HAP-1 (cell line): ENCODE measurements around the gene MBD2.

Experiments used
- DNase-seq, 2 experiments: peaks; one replicate each; pipeline ENCODE4 v3.0.0-alpha.2; 2016 to 2020; ENCODE audit warnings: low spot score in 2 of 2
- H3K27me3 ChIP-seq: fragments of 250-450 bp; sonication (Bioruptor Pico); 2 replicates; pipeline ENCODE4 v1.5.1; 2020; ENCODE audit warnings: low read depth, mild to moderate bottlenecking, moderate library complexity
- H3K36me3 ChIP-seq: fragments of 250-450 bp; sonication (Bioruptor Pico); replicated peaks from 2 replicates; pipeline ENCODE4 v1.5.1; 2020; ENCODE audit warnings: mild to moderate bottlenecking
- H3K4me1 ChIP-seq: fragments of 250-450 bp; sonication (Bioruptor Pico); 2 replicates; pipeline ENCODE4 v1.5.1; 2020; ENCODE audit warnings: mild to moderate bottlenecking
- H3K4me3 ChIP-seq: fragments of 250-450 bp; sonication (Bioruptor Pico); 2 replicates; pipeline ENCODE4 v1.5.1; 2020; ENCODE audit warnings: mild to moderate bottlenecking, moderate library complexity
- H3K9me3 ChIP-seq: fragments of 250-450 bp; sonication (Bioruptor Pico); 2 replicates; pipeline ENCODE4 v1.5.1; 2020; ENCODE audit warnings: mild to moderate bottlenecking, moderate library complexity
- in situ Hi-C: fragments of 300-500 bp; cut with MboI; formaldehyde crosslinking; loops from 3 replicates; pipeline ENCODE4 v1.14.3; 2020; ENCODE audit warnings: low sequenced_read_pairs, inconsistent platforms, mixed read lengths

Gene MBD2

DNA sequence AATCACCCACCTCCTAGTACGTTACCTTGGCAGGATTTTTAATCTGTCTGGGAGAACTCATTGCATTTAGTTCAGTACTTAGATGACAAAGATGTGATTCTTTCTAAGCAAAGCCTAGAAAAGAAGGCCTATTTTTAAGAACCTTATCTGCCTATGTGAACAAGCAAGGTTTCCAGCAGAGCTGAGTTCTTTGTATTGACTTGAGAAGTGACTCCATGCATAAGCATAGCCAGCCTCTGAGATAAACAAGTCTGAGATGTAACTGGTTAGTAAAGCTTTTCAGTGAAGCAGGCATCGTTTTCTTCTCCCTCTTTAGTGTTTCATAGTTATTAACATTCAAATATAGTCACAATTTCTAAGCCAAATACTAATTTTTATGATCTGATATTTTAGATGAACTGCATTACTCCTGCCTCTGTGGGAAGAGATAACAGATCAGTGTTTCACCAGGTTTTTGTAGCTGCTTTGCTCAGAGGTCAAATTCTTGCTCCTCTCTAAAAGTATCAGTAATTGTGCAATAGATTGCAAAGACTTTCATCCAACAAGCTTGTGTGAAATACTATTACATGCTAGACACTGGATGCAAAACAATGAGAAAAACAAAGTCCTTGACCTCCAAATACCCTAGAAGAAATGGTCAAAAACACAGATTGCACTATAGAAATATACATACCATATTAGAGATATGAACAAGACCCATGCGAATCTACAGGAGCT, 107.8 kb downstream of the MBD2 start:
- H3K4me3 ChIP-seq: no peak overlapping the region
- in situ Hi-C loops: no loop called here
- no peak for DNase-seq
- H3K36me3 ChIP-seq: no peaks in the 10 kb centered on the region
- no peaks in the 10 kb centered on the region for H3K4me1 ChIP-seq
- H3K27me3 ChIP-seq: peaks cover 3% of the 10 kb centered on the region; the same call in 1 of the 2 replicates
- no peaks in the 10 kb centered on the region for H3K9me3 ChIP-seq

DNA sequence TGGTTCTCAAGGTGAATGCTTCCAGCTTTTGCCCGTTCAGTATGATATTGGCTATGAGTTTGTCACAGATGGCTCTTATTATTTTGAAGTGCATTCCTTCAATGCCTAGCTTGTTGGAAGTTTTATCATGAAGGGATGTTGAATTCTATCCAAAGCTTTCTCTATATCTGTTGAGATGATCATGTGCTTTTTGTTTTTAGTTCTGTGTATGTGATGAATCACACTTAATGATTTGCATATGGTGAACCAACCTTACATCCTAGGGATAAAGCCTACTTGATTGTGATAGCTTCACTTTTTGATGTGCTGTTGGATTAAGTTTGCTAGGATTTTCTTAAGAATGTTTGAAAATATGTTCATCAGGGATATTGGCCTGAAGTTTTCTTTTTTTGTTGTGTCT, 112.1 kb downstream of the MBD2 start:
- Histone ChIP-seq H3K9me3 (no peaks in the 10 kb centered on the region), H3K36me3 (no peaks in the 10 kb centered on the region), H3K4me3 (no peak overlapping the region), H3K4me1 (no peaks in the 10 kb centered on the region), H3K27me3 (peaks cover 3% of the 10 kb centered on the region; the same call in 1 of the 2 replicates)
- DNase-seq: no peak
- in situ Hi-C loops: no loop called here

DNA sequence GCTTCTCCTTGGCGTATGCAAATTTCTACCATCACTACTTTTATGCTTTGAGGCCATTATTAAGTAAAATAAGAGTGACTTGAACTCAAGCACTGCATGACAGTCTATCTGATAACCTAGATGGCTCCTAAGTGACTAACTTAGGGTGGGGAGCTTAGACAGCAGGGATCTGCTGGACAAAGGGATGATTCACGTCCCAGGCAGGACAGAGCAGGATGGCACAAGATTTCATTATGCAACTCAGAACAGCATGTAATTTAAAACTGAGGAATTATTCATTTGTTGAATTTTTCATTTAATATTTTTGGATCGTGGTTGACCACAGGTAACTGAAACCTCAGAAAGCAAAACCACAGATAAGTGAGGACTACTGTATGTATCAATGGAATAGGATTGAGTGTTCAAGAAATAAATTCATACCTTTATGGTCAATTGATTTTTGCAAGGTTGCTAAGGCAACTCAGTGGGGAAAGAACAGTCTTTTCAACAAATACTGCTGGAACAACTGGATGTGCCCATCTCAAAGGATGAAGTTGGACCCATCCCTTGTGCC, 115.3 kb downstream of the MBD2 start:
- no peaks in the 10 kb centered on the region for H3K4me1 ChIP-seq
- no peaks in the 10 kb centered on the region for H3K27me3 ChIP-seq
- H3K36me3 ChIP-seq: no peaks in the 10 kb centered on the region
- in situ Hi-C loops: no loop called here
- H3K4me3 ChIP-seq: no peak overlapping the region
- no peak for DNase-seq
- no peaks in the 10 kb centered on the region for H3K9me3 ChIP-seq

DNA sequence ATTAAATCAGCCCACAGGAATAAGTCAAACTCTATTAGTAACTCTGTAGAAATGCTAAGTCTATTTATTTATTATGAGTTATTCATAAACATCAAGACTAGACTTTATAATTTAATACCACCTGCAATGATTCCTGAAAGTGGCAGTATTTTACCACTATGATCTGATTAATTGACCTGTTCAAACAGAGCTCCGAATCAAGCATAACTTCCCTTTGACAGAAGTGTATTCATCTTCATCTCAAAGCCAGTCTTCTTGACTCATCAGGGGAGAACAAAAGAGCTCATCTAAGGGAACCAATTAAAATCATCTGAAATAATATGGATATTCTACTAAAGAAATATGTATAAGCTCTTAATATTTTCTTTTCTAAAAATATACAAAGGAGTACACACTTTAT, 122.3 kb downstream of the MBD2 start:
- no peak overlapping the region for H3K4me3 ChIP-seq
- no peaks in the 10 kb centered on the region for H3K9me3 ChIP-seq
- no peaks in the 10 kb centered on the region for H3K36me3 ChIP-seq
- H3K27me3 ChIP-seq: no peaks in the 10 kb centered on the region
- in situ Hi-C loops: no loop called here
- no peak for DNase-seq
- H3K4me1 ChIP-seq: no peaks in the 10 kb centered on the region
